Measurements from ENCODE around the gene MRPS18A. TPM values are rescaled to one million over a fixed set of nuclear protein-coding genes. Genes with fewer than 3 reads are reported as not detected.

The MRPS18A gene
- total and polyA plus RNA-seq, 9 of the 15 experiments (the other 6 are each of a cell fraction or from before 2014, with no cell fraction given) = 87.5 to 243 (median 125) TPM

GRCh38 chr6:43667245-43668150, 20.1 kb downstream of the MRPS18A start (continued):
- peak; percentile 21 for TF ChIP-seq TBP (optimal IDR thresholded peaks at IDR 0.05; ENCODE audit: low read depth, low read length)
- peak; percentile 64 to 66 for TF ChIP-seq MAZ (CRISPR knock-in tag; conservative IDR thresholded peaks at IDR 0.05 in 1 of 2, IDR thresholded peaks at IDR 0.05 in 1 of 2)
- TF ChIP-seq, protein P1, sequence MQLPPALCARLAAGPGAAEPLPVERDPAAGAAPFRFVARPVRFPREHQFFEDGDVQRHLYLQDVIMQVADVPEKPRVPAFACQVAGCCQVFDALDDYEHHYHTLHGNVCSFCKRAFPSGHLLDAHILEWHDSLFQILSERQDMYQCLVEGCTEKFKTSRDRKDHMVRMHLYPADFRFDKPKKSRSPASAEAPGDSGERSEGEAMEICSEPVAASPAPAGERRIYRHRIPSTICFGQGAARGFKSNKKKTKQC (CRISPR knock-in tag; IDR thresholded peaks at IDR 0.05) = no peak
- TF ChIP-seq, protein P2, sequence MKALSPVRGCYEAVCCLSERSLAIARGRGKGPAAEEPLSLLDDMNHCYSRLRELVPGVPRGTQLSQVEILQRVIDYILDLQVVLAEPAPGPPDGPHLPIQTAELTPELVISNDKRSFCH (CRISPR knock-in tag; IDR thresholded peaks at IDR 0.05) = no peak
- TF ChIP-seq, protein P2 (tag; IDR thresholded peaks at IDR 0.05) = 0 out of 2 replicates have a peak, but pooled peaks have one; percentile 31
- no peak for TF ChIP-seq FOS (IDR thresholded peaks at IDR 0.05; ENCODE audit: extremely low read depth, insufficient read length)
- no peak for TF ChIP-seq FOXA3 (CRISPR knock-in tag; conservative IDR thresholded peaks at IDR 0.05 in 1 of 2, IDR thresholded peaks at IDR 0.05 in 1 of 2)
- no peak for TF ChIP-seq MTA1 (IDR thresholded peaks at IDR 0.05; ENCODE audit: borderline replicate concordance)
- TF ChIP-seq, protein P3, sequence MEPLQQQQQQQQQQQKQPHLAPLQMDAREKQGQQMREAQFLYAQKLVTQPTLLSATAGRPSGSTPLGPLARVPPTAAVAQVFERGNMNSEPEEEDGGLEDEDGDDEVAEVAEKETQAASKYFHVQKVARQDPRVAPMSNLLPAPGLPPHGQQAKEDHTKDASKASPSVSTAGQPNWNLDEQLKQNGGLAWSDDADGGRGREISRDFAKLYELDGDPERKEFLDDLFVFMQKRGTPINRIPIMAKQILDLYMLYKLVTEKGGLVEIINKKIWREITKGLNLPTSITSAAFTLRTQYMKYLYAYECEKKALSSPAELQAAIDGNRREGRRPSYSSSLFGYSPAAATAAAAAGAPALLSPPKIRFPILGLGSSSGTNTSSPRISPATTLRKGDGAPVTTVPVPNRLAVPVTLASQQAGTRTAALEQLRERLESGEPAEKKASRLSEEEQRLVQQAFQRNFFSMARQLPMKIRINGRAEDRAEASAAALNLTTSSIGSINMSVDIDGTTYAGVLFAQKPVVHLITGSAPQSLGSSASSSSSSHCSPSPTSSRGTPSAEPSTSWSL (CRISPR knock-in tag; IDR thresholded peaks at IDR 0.05; ENCODE audit: borderline replicate concordance) = no peak
- peak; percentile 29 to 39; a peak in 1 of 4 replicates for TF ChIP-seq TEAD1 (CRISPR knock-in tag; IDR thresholded peaks at IDR 0.05)
- TF ChIP-seq RFX1 (IDR thresholded peaks at IDR 0.05) = no peak
- no peak for TF ChIP-seq BRCA1 (IDR thresholded peaks at IDR 0.05)
- no peak for TF ChIP-seq BRCA1 (CRISPR knock-in tag; IDR thresholded peaks at IDR 0.05)
- no peak for TF ChIP-seq TBL1XR1 (IDR thresholded peaks at IDR 0.05; ENCODE audit: low read length in 2 of 2)
- TF ChIP-seq TCF7L2 (IDR thresholded peaks at IDR 0.05; ENCODE audit: low read depth, low read length) = no peak
- TF ChIP-seq ESRRA (IDR thresholded peaks at IDR 0.05; ENCODE audit: borderline replicate concordance, low read depth) = no peak; the same call in 1 of the 2 replicates
- TF ChIP-seq SFPQ (IDR thresholded peaks at IDR 0.05; ENCODE audit: low read depth, low read length) = no peak
- TF ChIP-seq, protein P4, sequence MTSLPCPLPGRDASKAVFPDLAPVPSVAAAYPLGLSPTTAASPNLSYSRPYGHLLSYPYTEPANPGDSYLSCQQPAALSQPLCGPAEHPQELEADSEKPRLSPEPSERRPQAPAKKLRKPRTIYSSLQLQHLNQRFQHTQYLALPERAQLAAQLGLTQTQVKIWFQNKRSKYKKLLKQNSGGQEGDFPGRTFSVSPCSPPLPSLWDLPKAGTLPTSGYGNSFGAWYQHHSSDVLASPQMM (CRISPR knock-in tag; IDR thresholded peaks at IDR 0.05) = no peak
- TF ChIP-seq C11orf30 (IDR thresholded peaks at IDR 0.05; ENCODE audit: low read depth) = no peak
- TF ChIP-seq CTBP1 (IDR thresholded peaks at IDR 0.05; ENCODE audit: borderline replicate concordance) = peak; percentile 80; the same call in 1 of the 2 replicates
- peak; percentile 43; the same call in 1 of the 2 replicates for TF ChIP-seq PHB (CRISPR knock-in tag; IDR thresholded peaks at IDR 0.05)
- TF ChIP-seq PHF20 (IDR thresholded peaks at IDR 0.05; ENCODE audit: partially characterized antibody) = no peak
- no peak for TF ChIP-seq ZNF77 (CRISPR knock-in tag; IDR thresholded peaks at IDR 0.05)
- TF ChIP-seq NFRKB (IDR thresholded peaks at IDR 0.05; ENCODE audit: low read depth) = no peak
